ENCODE results near the gene SLC39A11.

DNA sequence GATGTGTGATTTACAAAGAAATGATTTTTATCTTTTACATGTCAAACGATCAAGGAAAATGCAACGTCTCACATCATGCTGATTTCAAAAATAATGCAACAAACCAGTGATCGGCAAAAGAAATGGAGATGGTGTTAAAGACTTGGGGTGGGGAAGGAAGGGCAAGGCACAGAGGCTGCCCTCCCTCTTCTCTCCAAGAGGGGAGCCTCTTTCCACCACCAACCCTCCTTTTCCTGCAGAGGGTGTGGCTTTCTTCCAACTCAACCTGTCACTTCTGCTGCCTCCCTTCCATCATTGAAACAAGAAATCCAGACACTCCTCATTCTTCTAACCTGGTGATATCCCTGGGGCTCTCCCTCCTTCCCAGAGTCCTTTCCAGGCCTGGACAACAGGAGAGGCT is 320.8 kb downstream of the SLC39A11 start:
- TF ChIP-seq, protein P1, sequence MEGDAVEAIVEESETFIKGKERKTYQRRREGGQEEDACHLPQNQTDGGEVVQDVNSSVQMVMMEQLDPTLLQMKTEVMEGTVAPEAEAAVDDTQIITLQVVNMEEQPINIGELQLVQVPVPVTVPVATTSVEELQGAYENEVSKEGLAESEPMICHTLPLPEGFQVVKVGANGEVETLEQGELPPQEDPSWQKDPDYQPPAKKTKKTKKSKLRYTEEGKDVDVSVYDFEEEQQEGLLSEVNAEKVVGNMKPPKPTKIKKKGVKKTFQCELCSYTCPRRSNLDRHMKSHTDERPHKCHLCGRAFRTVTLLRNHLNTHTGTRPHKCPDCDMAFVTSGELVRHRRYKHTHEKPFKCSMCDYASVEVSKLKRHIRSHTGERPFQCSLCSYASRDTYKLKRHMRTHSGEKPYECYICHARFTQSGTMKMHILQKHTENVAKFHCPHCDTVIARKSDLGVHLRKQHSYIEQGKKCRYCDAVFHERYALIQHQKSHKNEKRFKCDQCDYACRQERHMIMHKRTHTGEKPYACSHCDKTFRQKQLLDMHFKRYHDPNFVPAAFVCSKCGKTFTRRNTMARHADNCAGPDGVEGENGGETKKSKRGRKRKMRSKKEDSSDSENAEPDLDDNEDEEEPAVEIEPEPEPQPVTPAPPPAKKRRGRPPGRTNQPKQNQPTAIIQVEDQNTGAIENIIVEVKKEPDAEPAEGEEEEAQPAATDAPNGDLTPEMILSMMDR (IDR thresholded peaks at IDR 0.05; ENCODE audit: insufficient read depth, low read depth, low read length): no peak
- TF ChIP-seq EZH2 (IDR thresholded peaks at IDR 0.05; ENCODE audit: insufficient read depth, low read length): no peak

Data from astrocyte (in vitro differentiated cells and primary cell).